OCI-LY3 (cell line): ENCODE measurements around the gene DAPP1.

ENCODE experiments used
- H2AFZ ChIP-seq: fragments of 200-600, 300-600 bp; shearing (Covaris generic); 2 replicates; pipeline ENCODE4 v1.6.0; 2014; ENCODE audit warnings: antibody characterized with exemption, low read depth, low read length
- H3K27ac ChIP-seq: fragments of 200-600, 300-600 bp; sonication (generic); 2 replicates; pipeline ENCODE4 v1.5.1; 2014; ENCODE audit warnings: mild to moderate bottlenecking, low read length, moderate library complexity, mixed read lengths
- H3K27me3 ChIP-seq: fragments of 200-600, 300-600 bp; sonication (generic); 2 replicates; pipeline ENCODE4 v1.6.1; 2014; ENCODE audit warnings: low read depth, low read length, mixed read lengths
- H3K36me3 ChIP-seq: fragments of 200-600, 300-600 bp; sonication (generic); replicated peaks from 2 replicates; pipeline ENCODE3; 2014; ENCODE audit warnings: low read depth, low read length, mixed read lengths
- H3K4me1 ChIP-seq: fragments of 300-600, 200-600 bp; sonication (generic); 2 replicates; pipeline ENCODE4 v1.6.1; 2014; ENCODE audit warnings: low read length, mixed read lengths
- H3K4me2 ChIP-seq: fragments of 200-600, 300-600 bp; sonication (generic); 2 replicates; pipeline ENCODE4 v1.6.1; 2014; ENCODE audit warnings: low read length, mixed read lengths
- H3K4me3 ChIP-seq: fragments of 300-600, 200-600 bp; sonication (generic); 2 replicates; pipeline ENCODE4 v1.5.1; 2014; ENCODE audit warnings: antibody characterized with exemption, mild to moderate bottlenecking, low read length, moderate library complexity
- H3K79me2 ChIP-seq: fragments of 300-600, 200-600 bp; shearing (Covaris generic); 2 replicates; pipeline ENCODE4 v1.6.1; 2014; ENCODE audit warnings: mild to moderate bottlenecking, low read length, mixed read lengths
- H3K9ac ChIP-seq: fragments of 300-600, 200-600 bp; shearing (Covaris generic); 2 replicates; pipeline ENCODE4 v1.6.0; 2014; ENCODE audit warnings: mild to moderate bottlenecking, low read length, moderate library complexity
- H3K9me3 ChIP-seq: fragments of 200-600, 300-600 bp; shearing (Covaris generic); 2 replicates; pipeline ENCODE4 v1.6.1; 2014; ENCODE audit warnings: low read length, mixed read lengths; ENCODE audit not compliant: insufficient read depth
- H4K20me1 ChIP-seq: fragments of 200-600, 300-600 bp; sonication (generic); 2 replicates; pipeline ENCODE4 v1.6.1; 2016; ENCODE audit warnings: low read length, mixed read lengths; ENCODE audit not compliant: insufficient read depth
- CTCF ChIP-seq: fragments of 200-600, 300-600 bp; sonication (generic); IDR thresholded peaks from 2 replicates; pipeline ENCODE4 v1.5.1; 2014; ENCODE audit warnings: antibody characterized with exemption, low read length, low read depth
- EZH2phosphoT487 ChIP-seq: fragments of 200-600 bp; shearing (Covaris generic); IDR thresholded peaks from 2 replicates; pipeline ENCODE4 v1.6.1; 2018; ENCODE audit warnings: antibody characterized with exemption, mixed run types, low read depth

DAPP1 gene

GRCh38 chr4:99857307-99857706 is 40.7 kb downstream of the DAPP1 start:
- no peaks in the 10 kb centered on the region for H3K9me3 ChIP-seq
- no peak overlapping the region for H3K4me3 ChIP-seq
- TF ChIP-seq EZH2phosphoT487 (no peak), CTCF (no peak)
- H2AFZ ChIP-seq, result no peak overlapping the region
- H3K4me2 ChIP-seq, result no peak overlapping the region
- H3K4me1 ChIP-seq, result peaks cover 31% of the 10 kb centered on the region
- H4K20me1 ChIP-seq, result no peaks in the 10 kb centered on the region
- H3K79me2 ChIP-seq, result peaks cover 19% of the 10 kb centered on the region; the same call in 1 of the 2 replicates
- H3K27me3 ChIP-seq, result no peaks in the 10 kb centered on the region
- H3K36me3 ChIP-seq, result peaks cover 70% of the 10 kb centered on the region
- H3K9ac ChIP-seq, result no peak overlapping the region
- no peak overlapping the region for H3K27ac ChIP-seq

GRCh38 chr4:99859618-99860017 is 43.0 kb downstream of the DAPP1 start:
- no peaks in the 10 kb centered on the region for H3K27me3 ChIP-seq
- TF ChIP-seq CTCF (no peak), EZH2phosphoT487 (no peak)
- H3K4me2 ChIP-seq, result no peak overlapping the region

GRCh38 chr4:99860521-99860920 is 43.9 kb downstream of the DAPP1 start:
- Histone ChIP-seq H3K4me3 (no peak overlapping the region), H3K9me3 (no peaks in the 10 kb centered on the region), H3K4me1 (peaks cover 11% of the 10 kb centered on the region), H3K9ac (no peak overlapping the region), H2AFZ (no peak overlapping the region), H3K27me3 (no peaks in the 10 kb centered on the region), H4K20me1 (no peaks in the 10 kb centered on the region), H3K79me2 (peaks cover 11% of the 10 kb centered on the region; the same call in 1 of the 2 replicates), H3K27ac (no peak overlapping the region), H3K36me3 (peaks cover 52% of the 10 kb centered on the region), H3K4me2 (no peak overlapping the region)
- TF ChIP-seq EZH2phosphoT487 (no peak), CTCF (no peak)

More at GRCh38 chr4:99859618-99860017, 43.0 kb downstream of the DAPP1 start:
- H3K9ac ChIP-seq, result no peak overlapping the region
- H3K79me2 ChIP-seq, result peaks cover 11% of the 10 kb centered on the region; the same call in 1 of the 2 replicates
- no peaks in the 10 kb centered on the region for H4K20me1 ChIP-seq
- H3K27ac ChIP-seq, result no peak overlapping the region
- H2AFZ ChIP-seq, result no peak overlapping the region
- H3K36me3 ChIP-seq, result peaks cover 52% of the 10 kb centered on the region
- peaks cover 20% of the 10 kb centered on the region for H3K4me1 ChIP-seq
- H3K9me3 ChIP-seq, result no peaks in the 10 kb centered on the region
- H3K4me3 ChIP-seq, result no peak overlapping the region

GRCh38 chr4:99861120-99861905 is 44.7 kb downstream of the DAPP1 start:
- no peaks in the 10 kb centered on the region for H3K9me3 ChIP-seq
- TF ChIP-seq EZH2phosphoT487 (no peak), CTCF (no peak)
- H3K4me3 ChIP-seq, result no peak overlapping the region
- peaks cover 54% of the 10 kb centered on the region for H3K36me3 ChIP-seq
- no peak overlapping the region for H3K27ac ChIP-seq
- no peak overlapping the region for H3K9ac ChIP-seq
- peaks cover 8% of the 10 kb centered on the region; the same call in 1 of the 2 replicates for H3K79me2 ChIP-seq
- no peaks in the 10 kb centered on the region for H3K27me3 ChIP-seq
- peaks cover 3% of the 10 kb centered on the region for H3K4me1 ChIP-seq
- no peaks in the 10 kb centered on the region for H4K20me1 ChIP-seq
- no peak overlapping the region for H2AFZ ChIP-seq
- no peak overlapping the region for H3K4me2 ChIP-seq
